ENCODE data around the gene CALML3.

The CALML3 gene

GRCh38 chr10:5566614-5567013 is 41.9 kb downstream of the CALML3 start:
- H2AFZ ChIP-seq (ENCODE audit: low read length): no peak overlapping the region
- H3K4me2 ChIP-seq (ENCODE audit: low read length): no peak overlapping the region
- H3K4me3 ChIP-seq (ENCODE audit: low read depth, low read length, poor library complexity, severe bottlenecking): no peak overlapping the region
- H4K20me1 ChIP-seq (ENCODE audit: insufficient read depth, low read length): no peaks in the 10 kb centered on the region
- H3F3A ChIP-seq (ENCODE audit: insufficient read depth, low read length): no peaks in the 10 kb centered on the region
- no peak overlapping the region for H3K27ac ChIP-seq (ENCODE audit: low read depth, low read length, poor library complexity, severe bottlenecking)
- H3K9me3 ChIP-seq (ENCODE audit: low read length): no peaks in the 10 kb centered on the region
- peaks cover 10% of the 10 kb centered on the region for H3K4me1 ChIP-seq (ENCODE audit: insufficient read depth, low read length, severe bottlenecking)
- H3K27me3 ChIP-seq (ENCODE audit: insufficient read depth, low read length): peaks cover 9% of the 10 kb centered on the region
- no peak overlapping the region for H3K9ac ChIP-seq (ENCODE audit: low read length)
- H3K79me2 ChIP-seq (ENCODE audit: insufficient read depth, low read length): no peaks in the 10 kb centered on the region
- TF ChIP-seq CTCF (IDR thresholded peaks at IDR 0.05; ENCODE audit: low read length) (no peak), EZH2 (IDR thresholded peaks at IDR 0.05; ENCODE audit: borderline replicate concordance, low read length) (no peak)
- H3K9me2 ChIP-seq (ENCODE audit: low read depth, low read length): no peaks in the 10 kb centered on the region
- H3K36me3 ChIP-seq (ENCODE audit: insufficient read depth, low read length): no peaks in the 10 kb centered on the region

- Histone ChIP-seq H3K27ac (ENCODE audit: low read depth, low read length, poor library complexity, severe bottlenecking) (no peak overlapping the region), H3F3A (ENCODE audit: insufficient read depth, low read length) (no peaks in the 10 kb centered on the region), H3K9me3 (ENCODE audit: low read length) (no peaks in the 10 kb centered on the region), H4K20me1 (ENCODE audit: insufficient read depth, low read length) (no peaks in the 10 kb centered on the region), H3K9ac (ENCODE audit: low read length) (no peak overlapping the region), H3K4me1 (ENCODE audit: insufficient read depth, low read length, severe bottlenecking) (peaks cover 10% of the 10 kb centered on the region), H3K4me3 (ENCODE audit: low read depth, low read length, poor library complexity, severe bottlenecking) (no peak overlapping the region), H3K9me2 (ENCODE audit: low read depth, low read length) (no peaks in the 10 kb centered on the region), H2AFZ (ENCODE audit: low read length) (no peak overlapping the region), H3K36me3 (ENCODE audit: insufficient read depth, low read length) (no peaks in the 10 kb centered on the region), H3K79me2 (ENCODE audit: insufficient read depth, low read length) (no peaks in the 10 kb centered on the region), H3K27me3 (ENCODE audit: insufficient read depth, low read length) (peaks cover 9% of the 10 kb centered on the region), H3K4me2 (ENCODE audit: low read length) (no peak overlapping the region)
- no peak for TF ChIP-seq CTCF (IDR thresholded peaks at IDR 0.05; ENCODE audit: low read length)
- TF ChIP-seq EZH2 (IDR thresholded peaks at IDR 0.05; ENCODE audit: borderline replicate concordance, low read length): no peak
Measured at GRCh38 chr10:5567477-5567876, 42.7 kb downstream of the CALML3 start.

- H3K27me3 ChIP-seq (ENCODE audit: insufficient read depth, low read length): peaks cover 9% of the 10 kb centered on the region
Measured at GRCh38 chr10:5568984-5569383, 44.2 kb downstream of the CALML3 start.

More at GRCh38 chr10:5568984-5569383, 44.2 kb downstream of the CALML3 start:
- Histone ChIP-seq H3K9me3 (ENCODE audit: low read length) (no peaks in the 10 kb centered on the region), H3K79me2 (ENCODE audit: insufficient read depth, low read length) (no peaks in the 10 kb centered on the region), H2AFZ (ENCODE audit: low read length) (no peak overlapping the region), H3K36me3 (ENCODE audit: insufficient read depth, low read length) (no peaks in the 10 kb centered on the region), H3K9ac (ENCODE audit: low read length) (no peak overlapping the region), H3K9me2 (ENCODE audit: low read depth, low read length) (no peaks in the 10 kb centered on the region), H3K4me2 (ENCODE audit: low read length) (no peak overlapping the region), H4K20me1 (ENCODE audit: insufficient read depth, low read length) (no peaks in the 10 kb centered on the region), H3K4me1 (ENCODE audit: insufficient read depth, low read length, severe bottlenecking) (peaks cover 8% of the 10 kb centered on the region), H3K4me3 (ENCODE audit: low read depth, low read length, poor library complexity, severe bottlenecking) (no peak overlapping the region), H3F3A (ENCODE audit: insufficient read depth, low read length) (no peaks in the 10 kb centered on the region), H3K27ac (ENCODE audit: low read depth, low read length, poor library complexity, severe bottlenecking) (no peak overlapping the region)
- TF ChIP-seq CTCF (IDR thresholded peaks at IDR 0.05; ENCODE audit: low read length) (no peak), EZH2 (IDR thresholded peaks at IDR 0.05; ENCODE audit: borderline replicate concordance, low read length) (no peak)

All from OCI-LY1 (cell line).